ENCODE data around the gene ITIH3. TPM values are rescaled to one million over a fixed set of nuclear protein-coding genes. Genes with fewer than 3 reads are reported as not detected.

Gene ITIH3
- total and polyA plus RNA-seq, 2 of the 8 experiments (the other 6 are each of a cell fraction or from before 2014, with no cell fraction given) = not detected

DNA sequence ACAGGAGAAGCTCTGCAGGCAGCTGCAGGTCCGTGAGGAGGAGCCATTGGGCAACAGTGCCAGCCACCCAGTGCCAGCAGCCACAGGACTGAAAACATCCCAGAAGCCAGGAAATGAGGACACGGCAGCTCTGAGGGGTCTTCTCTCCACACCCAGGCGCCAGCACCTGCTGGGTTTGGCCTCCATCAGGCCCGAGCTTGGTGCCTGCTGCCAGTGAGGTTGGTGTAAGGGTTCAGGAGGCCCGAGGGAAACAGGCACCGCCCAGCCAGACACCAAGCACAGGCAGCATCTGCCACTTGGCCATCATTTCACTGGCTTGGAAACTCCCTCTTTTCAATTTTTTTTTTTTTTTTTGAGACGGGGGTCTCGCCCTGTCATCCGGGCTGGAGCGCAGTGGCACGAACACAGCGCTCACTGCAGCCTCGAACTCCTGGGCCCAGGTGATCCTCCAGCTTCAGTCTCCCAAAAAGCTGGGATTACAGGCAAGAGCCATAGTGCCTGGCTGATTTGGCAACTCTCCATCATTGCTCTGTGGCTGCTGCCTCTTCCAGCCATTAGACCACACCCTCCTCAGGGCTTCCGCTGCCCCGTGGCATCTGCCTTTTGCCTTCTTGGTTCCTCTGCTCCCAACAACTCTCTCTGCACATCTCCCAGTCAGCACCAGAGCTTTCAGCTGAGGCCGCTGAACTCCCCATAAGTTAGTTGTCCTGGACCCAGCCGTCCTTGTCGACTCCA lies 1.5 kb upstream of the ITIH3 start:
- Histone ChIP-seq H3K23me2 (ENCODE audit: low read depth, low read length) (no peaks in the 10 kb centered on the region), H3K79me2 (ENCODE audit: control insufficient read depth in 1 of 2, insufficient read depth in 2 of 2, low read length in 2 of 2) (no peaks in the 10 kb centered on the region), H2BK12ac (ENCODE audit: low read depth, low read length) (no peak overlapping the region), H2AK5ac (ENCODE audit: low read depth, low read length) (no peak overlapping the region), H2BK15ac (ENCODE audit: low read length) (no peak overlapping the region), H2AFZ (ENCODE audit: low read length) (no peak overlapping the region), H2BK120ac (replicated peaks; ENCODE audit: low read depth, low read length) (no peak overlapping the region), H3K4me2 (ENCODE audit: insufficient read depth in 1 of 2, low read depth in 2 of 2, low read length in 2 of 2) (no peak overlapping the region), H3K18ac (ENCODE audit: extremely low read depth, low read length) (no peak overlapping the region), H3K23ac (ENCODE audit: insufficient read length) (no peak overlapping the region), H3K4me1 (replicated peaks in 1 of 4; ENCODE audit: control insufficient read depth in 3 of 4, insufficient read depth in 4 of 4, low read length in 3 of 4) (no peaks in the 10 kb centered on the region), H3K36me3 (ENCODE audit: control insufficient read depth in 2 of 4, insufficient read depth in 4 of 4, low read length in 3 of 4) (no peaks in the 10 kb centered on the region), H4K20me1 (replicated peaks in 1 of 2; ENCODE audit: control insufficient read depth in 1 of 2, insufficient read depth in 2 of 2, low read length in 2 of 2) (no peaks in the 10 kb centered on the region), H3K14ac (ENCODE audit: insufficient read length) (no peak overlapping the region), H3K27ac (ENCODE audit: low read depth, low read length) (no peak overlapping the region), H3K27me3 (replicated peaks in 1 of 4; ENCODE audit: control insufficient read depth in 3 of 4, extremely low read depth in 1 of 4, insufficient read depth in 3 of 4, low read length in 3 of 4) (no peaks in the 10 kb centered on the region), H3K56ac (replicated peaks; ENCODE audit: insufficient read length, low read depth, low read length) (no peak overlapping the region), H2BK20ac (ENCODE audit: low read length) (no peak overlapping the region), H3K4ac (replicated peaks; ENCODE audit: insufficient read length, low read depth, low read length) (no peak overlapping the region), H3K79me1 (ENCODE audit: low read depth, low read length) (no peaks in the 10 kb centered on the region), H3K9me3 (ENCODE audit: insufficient read depth in 2 of 2, low read depth in 1 of 2, low read length in 1 of 2) (no peaks in the 10 kb centered on the region), H4K8ac (ENCODE audit: extremely low read depth, insufficient read depth, low read length) (no peak overlapping the region), H4K91ac (replicated peaks; ENCODE audit: insufficient read length, low read length) (no peak overlapping the region), H4K5ac (ENCODE audit: insufficient read length, low read depth, low read length) (no peak overlapping the region), H3K4me3 (ENCODE audit: extremely low read depth in 1 of 4, insufficient read depth in 2 of 4, low read depth in 3 of 4, low read length in 4 of 4) (no peak overlapping the region), H2BK5ac (ENCODE audit: low read depth, low read length) (no peak overlapping the region), H3K9ac (replicated peaks in 1 of 4; ENCODE audit: extremely low read depth in 1 of 4, low read depth in 3 of 4, low read length in 3 of 4) (no peak overlapping the region)
- FAIRE-seq (no peak), DNase-seq (ENCODE audit: low read depth in 1 of 2, low spot score in 2 of 2) (no peak)
- CTCF ChIA-PET (ENCODE audit: partially characterized antibody) = interaction anchor here (0.6 to 3.8 kb wide), 33 partner anchors 10 to 377 kb away, joined by 3 to 33 read pairs (median 5); partner anchors contain the start of genes ITIH1 and NEK4
- TF ChIP-seq POU5F1 (IDR thresholded peaks at IDR 0.05; ENCODE audit: low read depth, low read length) (no peak), TEAD4 (IDR thresholded peaks at IDR 0.05; ENCODE audit: low read depth, low read length) (no peak), TAF7 (optimal IDR thresholded peaks at IDR 0.05; ENCODE audit: borderline replicate concordance, low read depth, low read length) (no peak), BRCA1 (IDR thresholded peaks at IDR 0.05; ENCODE audit: low read depth, low read length) (no peak), TBP (IDR thresholded peaks at IDR 0.05; ENCODE audit: low read depth, low read length) (no peak), GABPA (IDR thresholded peaks at IDR 0.05; ENCODE audit: borderline replicate concordance, insufficient read depth, low read length) (no peak), CHD1 (IDR thresholded peaks at IDR 0.05; ENCODE audit: low read depth, low read length) (no peak), CTBP2 (IDR thresholded peaks at IDR 0.05; ENCODE audit: borderline replicate concordance, insufficient read depth, insufficient read length, low read length) (no peak), SIX5 (IDR thresholded peaks at IDR 0.05; ENCODE audit: low read depth, low read length) (no peak), HDAC6 (IDR thresholded peaks at IDR 0.05; ENCODE audit: low read depth, low read length) (no peak)
- POLR2A ChIA-PET (ENCODE audit: partially characterized antibody) = interaction anchor here (0.9 to 1.4 kb wide), 2 partner anchors 10 to 20 kb away, joined by 4 to 5 read pairs; no protein-coding TSS in a partner anchor
- 81% methylated on average over 17 of the region's 18 CpGs; no CpG with 5 or more reads in 1 of the 2 experiments for WGBS, 2 experiments (ENCODE audit: extremely low coverage in 1 of 2, insufficient coverage in 1 of 2, insufficient read length in 1 of 2, insufficient replicate concordance in 2 of 2, low coverage in 1 of 2, low lambda C conversion rate in 2 of 2, missing lambda C conversion rate in 1 of 2)
